ENCODE data around the gene HPS3.
"Not testable (repeated sequence)": the region's sequence is repeated elsewhere in the genome, so short reads cannot be mapped to it uniquely, and the experiment has no call there.

Gene HPS3

DNA sequence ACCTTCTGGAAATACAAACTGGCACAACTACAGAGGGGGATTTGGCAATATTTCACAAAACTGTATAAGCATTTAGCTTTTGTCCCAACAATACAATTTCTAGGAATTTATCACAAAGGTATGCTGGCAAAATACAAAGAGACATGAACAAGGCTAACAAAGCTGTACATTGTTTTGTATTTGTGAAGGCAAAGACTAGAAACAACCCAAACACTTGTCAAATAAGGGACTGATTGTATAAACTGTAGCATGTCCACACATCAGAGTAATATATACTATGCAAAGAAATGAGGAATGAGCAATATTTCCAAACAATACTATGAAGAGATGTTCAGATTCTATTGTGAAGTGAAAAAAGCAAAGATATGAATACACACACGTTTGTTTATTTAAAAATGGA is 65.8 kb downstream of the HPS3 start:
- no peak for DNase-seq (ENCODE audit: low read depth)

DNA sequence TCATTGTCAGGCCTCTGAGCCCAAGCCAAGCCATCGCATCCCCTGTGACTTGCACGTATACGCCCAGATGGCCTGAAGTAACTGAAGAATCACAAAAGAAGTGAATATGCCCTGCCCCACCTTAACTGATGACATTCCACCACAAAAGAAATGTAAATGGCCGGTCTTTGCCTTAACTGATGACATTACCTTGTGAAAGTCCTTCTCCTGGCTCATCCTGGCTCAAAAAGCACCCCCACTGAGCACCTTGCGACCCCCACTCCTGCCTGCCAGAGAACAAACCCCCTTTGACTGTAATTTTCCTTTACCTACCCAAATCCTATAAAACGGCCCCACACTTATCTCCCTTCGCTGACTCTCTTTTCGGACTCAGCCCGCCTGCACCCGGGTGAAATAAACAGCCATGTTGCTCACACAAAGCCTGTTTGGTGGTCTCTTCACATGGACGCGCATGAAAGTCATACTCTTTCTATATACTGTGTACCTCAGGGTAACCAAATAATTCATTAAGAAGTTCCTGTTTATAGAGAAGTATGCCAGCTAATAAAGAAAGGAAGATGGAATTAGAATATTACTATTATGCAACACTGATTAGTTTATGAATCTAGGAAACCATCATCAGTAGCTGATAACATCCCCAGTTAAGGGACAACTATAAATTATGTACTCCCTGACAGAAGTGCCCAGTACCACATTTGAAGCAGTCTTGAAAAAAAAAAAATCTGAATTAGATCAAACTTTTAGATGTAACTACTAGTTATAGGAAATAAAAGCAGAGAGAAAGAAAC is 67.6 kb downstream of the HPS3 start:
- not testable (repeated sequence) for DNase-seq (ENCODE audit: low read depth)

DNA sequence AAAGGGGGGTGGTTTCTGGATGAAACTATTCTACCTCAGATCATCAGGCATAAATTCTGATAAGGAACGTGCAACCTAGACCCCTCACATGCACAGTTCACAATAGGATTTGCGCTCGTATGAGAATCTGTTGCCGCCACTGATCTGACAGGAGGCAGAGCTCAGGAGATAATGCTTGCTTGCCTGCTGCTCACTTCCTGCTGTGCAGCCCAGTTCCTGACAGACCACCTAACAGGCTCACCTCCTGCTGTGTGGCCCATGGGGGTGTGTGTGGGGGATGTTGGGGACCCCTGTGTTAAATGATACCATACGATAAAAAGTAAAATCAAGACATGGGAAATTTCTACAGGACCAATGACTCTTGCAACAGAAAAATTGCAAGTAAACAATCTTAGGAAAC is 68.2 kb downstream of the HPS3 start:
- no peak for DNase-seq (ENCODE audit: low read depth)

DNA sequence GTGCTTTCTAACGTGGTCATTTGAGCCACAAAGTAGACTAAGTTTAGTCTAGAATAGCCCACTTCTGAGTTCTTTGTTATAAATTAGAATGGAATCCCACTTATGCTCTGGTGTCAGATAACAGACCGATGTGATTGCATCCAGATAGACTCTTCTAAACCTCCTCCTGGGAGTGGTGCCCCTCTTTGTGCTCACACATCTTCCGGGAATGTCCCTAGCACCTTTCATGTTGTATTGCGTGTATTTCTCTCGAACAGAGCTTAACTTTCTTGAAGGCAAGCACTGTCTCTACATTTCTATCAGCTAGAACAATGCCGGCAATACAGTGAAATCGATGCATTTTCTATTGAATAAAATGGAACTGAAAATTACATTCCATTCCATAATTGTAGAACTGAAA is 69.2 kb downstream of the HPS3 start:
- no peak for DNase-seq (ENCODE audit: low read depth)

DNA sequence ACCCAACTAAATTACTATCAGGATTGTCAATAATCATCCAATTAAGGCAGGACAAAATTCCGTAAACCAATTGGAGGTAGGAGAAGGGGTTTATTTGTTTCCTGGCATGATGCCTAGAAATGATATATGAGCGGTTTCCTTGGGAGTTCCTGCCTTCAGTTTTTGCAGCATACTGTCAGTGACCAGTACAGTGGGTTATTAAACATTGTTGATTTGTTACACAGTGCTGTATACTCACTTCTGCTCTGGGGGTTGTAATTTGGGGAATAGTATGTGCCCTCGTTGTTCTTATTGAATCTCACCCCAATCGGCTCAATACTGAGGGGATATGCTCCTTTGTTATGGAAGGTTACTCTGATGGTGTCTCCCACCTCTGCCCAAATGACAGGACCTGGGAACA is 70.0 kb downstream of the HPS3 start:
- DNase-seq (ENCODE audit: low read depth): no peak

DNA sequence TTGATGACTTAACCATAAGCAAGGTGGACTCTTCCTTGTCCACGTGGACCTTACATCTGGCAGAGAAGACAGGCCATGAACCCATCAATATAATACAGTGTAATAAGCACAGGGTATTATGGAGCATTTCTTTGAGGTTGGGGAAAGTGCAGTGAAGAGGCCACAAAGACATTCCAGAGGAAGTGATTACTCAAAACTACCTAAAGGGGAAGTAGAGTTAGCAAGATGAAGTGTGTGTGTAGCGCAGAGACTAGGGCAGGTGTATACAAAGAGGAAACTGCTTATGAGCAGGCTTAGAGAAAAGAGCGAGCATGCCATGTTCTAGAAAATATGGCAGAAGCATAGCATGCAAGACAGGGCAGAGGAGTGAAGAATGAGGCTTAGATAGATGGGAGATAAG is 74.3 kb downstream of the HPS3 start:
- DNase-seq (ENCODE audit: low read depth): no peak

DNA sequence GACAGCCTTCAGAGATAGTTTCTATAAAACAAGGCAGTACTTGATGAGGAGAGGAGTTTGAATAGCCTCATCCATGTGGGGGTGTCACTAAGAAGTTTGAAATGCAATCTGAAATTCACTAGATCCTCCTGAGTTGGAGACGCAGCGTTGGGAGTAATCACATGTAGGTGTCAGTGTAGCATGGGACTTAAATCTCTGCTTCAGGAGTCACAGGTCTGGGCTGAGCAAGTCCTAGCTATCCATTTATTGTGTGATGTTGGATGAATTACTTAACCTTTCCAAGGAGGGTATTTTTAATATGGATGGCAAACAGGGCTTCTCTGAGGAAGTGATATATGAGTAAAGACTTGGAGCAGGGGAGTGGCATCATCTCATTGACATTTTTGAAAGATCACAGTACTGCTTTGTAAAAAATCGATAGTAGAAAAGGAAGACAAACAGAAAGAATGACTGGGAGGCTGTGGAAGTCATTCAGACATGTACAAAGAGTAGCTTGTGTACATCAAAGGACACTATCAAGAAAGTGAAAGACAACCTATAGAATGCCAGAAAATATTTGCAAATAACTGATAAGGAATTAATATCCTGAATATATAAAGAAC is 75.1 kb downstream of the HPS3 start:
- no peak for DNase-seq (ENCODE audit: low read depth)

DNA sequence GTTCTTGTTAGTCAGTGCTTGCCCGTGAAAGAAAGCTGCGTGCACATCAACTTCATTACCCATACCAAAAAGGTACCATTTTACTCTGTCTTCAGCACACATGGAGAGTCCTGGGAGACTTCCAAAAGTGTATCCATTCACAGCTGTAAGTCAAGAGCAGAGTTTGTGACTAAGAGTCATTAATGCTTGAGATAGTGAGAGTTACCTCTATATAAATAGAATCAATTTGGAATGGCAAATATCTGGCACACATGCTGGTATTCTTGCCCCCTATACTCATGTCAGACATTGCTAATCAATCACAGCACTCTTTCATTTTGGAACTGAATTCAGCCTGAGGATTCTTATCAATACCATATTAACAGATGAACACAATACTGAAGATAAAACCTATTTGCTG is 78.0 kb downstream of the HPS3 start:
- DNase-seq (ENCODE audit: low read depth): no peak

DNA sequence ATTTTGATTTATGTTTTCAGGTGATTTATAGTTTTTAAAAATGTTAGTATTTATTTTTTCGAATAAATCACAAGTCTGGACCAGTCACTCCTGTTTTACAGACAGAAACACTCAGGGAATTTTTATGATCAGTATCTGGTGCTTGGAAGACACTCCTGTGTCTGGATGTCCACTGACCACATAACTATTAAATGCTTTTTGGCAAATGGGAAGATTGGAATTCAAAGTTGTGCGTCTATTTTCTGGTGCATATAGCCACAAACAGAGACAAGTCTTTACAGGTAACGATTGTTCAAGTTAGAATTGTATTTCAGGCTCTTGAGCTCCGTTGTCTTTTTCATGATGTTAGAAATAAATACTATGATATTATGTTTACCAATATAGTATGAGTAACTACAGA is 80.0 kb downstream of the HPS3 start:
- DNase-seq (ENCODE audit: low read depth): no peak

DNA sequence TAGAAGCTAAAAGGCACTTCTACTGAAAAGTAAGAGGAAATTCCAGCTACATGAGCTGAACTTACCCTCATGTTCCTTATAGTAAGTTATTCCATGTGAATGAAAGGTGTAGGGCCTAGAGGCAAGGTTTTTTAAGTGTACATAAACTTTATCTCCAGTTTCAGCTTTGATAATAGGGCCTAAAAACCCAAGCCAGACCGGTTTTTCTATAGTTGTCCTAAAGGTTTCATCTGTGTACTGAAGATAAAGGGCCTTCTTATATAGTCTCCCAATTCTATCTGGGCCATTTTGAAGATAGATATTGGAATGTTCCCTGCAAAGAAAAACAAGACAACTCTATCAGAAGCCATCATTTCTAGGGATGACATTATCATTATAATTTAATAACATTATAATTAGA is 82.9 kb downstream of the HPS3 start:
- no peak for DNase-seq (ENCODE audit: low read depth)

DNA sequence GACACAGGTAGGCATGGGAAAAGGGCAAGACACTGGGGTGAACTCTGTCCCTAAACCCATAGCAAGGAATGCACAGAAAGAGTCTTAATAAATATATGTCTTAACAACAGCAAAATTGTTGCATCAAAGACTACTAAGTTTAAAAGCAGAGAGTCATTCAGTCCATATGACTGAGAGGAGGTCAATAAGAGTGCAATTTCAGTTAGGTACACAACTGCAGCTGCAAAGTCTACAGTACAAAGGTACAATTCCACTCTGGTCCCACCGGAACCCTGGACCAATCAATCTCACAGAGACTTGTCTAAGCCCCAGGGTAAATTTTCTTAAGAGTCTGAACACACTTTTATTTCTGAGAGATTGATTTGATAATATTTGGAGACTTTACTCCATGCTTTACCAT is 85.3 kb downstream of the HPS3 start:
- DNase-seq (ENCODE audit: low read depth): no peak

DNA sequence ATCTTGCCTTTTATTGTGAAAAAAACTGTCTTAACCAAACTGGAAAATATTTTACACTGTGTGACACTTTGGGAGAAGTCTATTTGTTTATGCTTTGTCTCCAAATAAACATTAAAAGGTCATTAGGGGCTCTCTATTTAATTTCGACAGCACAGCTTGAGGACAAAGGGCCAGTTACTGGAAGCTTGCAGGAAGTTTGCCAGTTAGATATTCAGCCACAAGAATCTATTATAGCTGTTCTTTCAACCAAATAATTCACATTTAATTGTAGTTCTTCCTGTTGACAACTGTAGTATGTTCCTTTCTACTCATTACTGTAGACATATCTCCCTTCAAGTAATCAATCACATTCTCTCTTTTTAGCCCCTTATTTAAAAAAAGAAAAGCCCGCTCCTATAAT is 86.1 kb downstream of the HPS3 start:
- DNase-seq (ENCODE audit: low read depth): no peak

DNA sequence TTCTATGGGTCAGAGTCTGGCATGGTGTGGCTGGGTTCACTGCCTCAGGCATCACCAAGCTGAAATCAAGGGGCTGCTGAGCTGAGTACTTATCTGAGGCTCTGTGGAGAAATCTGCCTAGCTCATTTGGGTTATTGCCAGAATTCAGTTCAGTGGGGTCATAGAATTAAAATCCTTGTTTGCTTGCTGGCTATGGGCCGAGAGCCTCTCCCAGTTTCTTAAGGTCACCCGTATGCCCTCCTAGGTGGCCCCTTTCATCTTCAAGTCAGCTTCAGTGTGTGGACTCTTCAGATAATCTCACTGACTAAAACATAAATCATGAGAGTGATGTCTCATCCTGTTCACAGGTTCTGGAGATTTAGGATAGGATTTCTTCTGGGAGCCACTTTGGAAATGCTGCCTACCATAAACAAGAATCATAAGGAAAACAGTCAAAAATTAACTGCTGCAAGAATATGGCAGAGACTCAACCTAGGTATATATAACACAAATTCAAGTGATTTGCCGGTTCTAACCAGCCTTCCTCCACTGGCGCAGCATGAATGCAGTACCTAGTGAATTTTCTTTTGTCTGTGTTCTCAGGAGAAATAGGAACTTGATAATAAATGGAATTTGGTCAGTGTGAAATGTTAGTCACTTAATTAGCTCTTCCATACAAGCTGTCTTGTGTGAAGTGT is 86.9 kb downstream of the HPS3 start:
- DNase-seq (ENCODE audit: low read depth): no peak

DNA sequence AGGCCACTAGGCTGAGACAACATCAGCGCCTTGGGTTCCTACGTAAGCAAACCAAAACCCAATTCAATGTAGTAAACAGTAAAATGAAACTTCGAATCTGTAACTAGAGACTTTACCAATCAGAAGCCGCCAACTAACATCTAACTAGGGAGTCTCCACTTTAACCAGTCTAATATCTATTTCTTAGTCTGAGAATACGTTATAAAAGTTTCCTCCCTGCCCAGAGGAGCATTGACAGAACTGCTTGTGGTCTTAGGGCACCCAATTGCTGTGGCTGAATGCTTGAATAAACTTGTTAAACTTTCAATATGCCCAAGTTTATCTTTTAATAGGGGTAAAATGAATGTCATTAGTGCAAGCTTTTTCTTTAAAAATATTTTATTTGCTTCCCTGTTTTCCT is 87.9 kb downstream of the HPS3 start:
- no peak for DNase-seq (ENCODE audit: low read depth)

DNA sequence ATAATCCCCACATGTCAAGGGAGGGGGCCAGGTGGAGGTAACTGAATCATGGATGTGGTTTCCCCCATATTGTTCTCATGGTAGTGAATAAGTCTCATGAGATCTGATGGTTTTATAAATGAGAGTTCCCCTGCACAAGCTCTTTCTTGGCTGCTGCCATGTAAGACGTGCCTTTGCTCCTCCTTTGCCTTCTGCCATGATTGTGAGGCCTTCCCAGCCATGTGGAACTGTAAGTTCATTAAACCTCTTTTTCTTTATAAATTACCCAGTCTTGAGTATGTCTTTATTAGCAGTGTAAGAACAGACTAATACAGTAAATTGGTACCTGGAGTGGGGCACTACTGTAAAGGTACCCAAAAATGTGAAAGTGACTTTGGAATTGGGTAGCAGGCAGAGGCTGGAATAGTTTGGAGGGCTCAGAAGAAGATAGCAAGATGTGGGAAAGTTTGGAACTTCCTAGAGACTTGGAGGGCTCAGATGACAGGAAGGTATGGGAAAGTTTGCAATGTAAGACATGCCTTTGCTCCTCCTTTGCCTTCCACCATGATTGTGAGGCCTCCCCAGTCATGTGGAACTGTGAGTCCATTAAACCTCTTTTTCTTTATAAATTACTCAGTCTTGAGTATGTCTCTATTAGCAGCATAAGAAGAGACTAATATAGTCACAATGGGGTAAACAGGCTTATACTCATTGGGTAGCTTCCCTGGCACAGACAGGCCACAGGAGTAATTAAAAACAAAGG is 90.1 kb downstream of the HPS3 start:
- DNase-seq (ENCODE audit: low read depth): not testable (repeated sequence)

DNA sequence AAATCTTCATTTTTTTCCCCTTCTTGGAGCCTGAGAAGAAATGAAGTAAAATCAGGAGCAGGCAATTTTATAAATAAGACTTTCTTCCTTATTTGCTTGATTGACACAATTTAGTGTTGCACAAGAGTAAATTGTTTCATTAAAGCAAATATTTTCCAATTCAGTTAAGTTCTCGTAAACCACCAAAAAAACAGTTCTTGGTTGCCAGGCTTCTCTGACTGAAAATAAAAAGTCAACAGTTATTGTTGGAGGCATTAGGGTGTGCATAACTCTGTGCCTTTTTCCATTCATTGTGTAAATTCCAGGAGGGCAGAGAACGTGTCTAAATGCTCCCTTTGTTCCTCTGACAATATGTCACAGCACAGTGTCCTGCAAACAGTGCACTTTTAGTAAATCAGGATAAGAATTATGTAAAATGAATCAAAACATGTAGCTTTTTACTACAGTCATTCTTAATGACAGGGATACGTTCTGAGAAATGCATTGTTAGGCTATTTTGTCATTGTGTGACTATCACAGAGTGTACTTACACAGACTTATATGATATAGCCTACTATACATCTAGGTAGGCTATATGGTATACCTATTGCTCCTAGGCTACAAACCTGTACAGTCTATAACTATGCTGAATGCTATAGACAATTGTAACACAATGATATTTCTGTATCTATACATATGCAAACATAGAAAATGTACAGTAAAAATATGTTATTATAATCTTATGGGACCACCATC is 92.5 kb downstream of the HPS3 start, which contains the start of gene CP:
Gene CP, minus strand, starts transcription at position 47 of the 735 bp plus-strand sequence. Its CDS starts 37 bp downstream, at position 10.
- DNase-seq (ENCODE audit: low read depth): no peak
